Measurements from ENCODE around the gene SOX6. TPM values are rescaled to one million over a fixed set of nuclear protein-coding genes. Genes with fewer than 3 reads are reported as not detected.

Gene SOX6
- total and polyA plus RNA-seq, 2 of the 13 experiments (the other 11 are each of a cell fraction or from before 2014, with no cell fraction given), result 2.6 to 11.2 TPM

GRCh38 chr11:16404781-16405285 lies 48.5 kb upstream of the SOX6 start (continued):
- TF ChIP-seq ZNF333 (CRISPR knock-in tag; IDR thresholded peaks at IDR 0.05; ENCODE audit: borderline replicate concordance), result no peak
- TF ChIP-seq ZNF652 (CRISPR knock-in tag; IDR thresholded peaks at IDR 0.05; ENCODE audit: borderline replicate concordance, low read depth), result no peak
- no peak for TF ChIP-seq ZNF20 (CRISPR knock-in tag; IDR thresholded peaks at IDR 0.05)

GRCh38 chr11:16403851-16404250 lies 47.5 kb upstream of the SOX6 start:
- ATAC-seq (peak; percentile 62; the same call in 1 of the 3 replicates), FAIRE-seq (no peak), DNase-seq (ENCODE audit: low spot score) (peak; percentile 13)
- intact Hi-C loops (cut with micrococcal nuclease; ENCODE audit: unreplicated experiment), result loop anchor here (2.0 to 10.0 kb wide), 3 partner anchors 47 to 287 kb away; partner anchors contain the start of gene SOX6
- H3K9me3 ChIP-seq (ENCODE audit: low read length), result no peaks in the 10 kb centered on the region
- peak overlapping the region; percentile 1; the same call in 1 of the 2 replicates for H3K9ac ChIP-seq (ENCODE audit: insufficient read depth, low read depth, low read length)
- ChIA-PET POLR2A (no interaction called here), CTCF (ENCODE audit: low intra/inter-chr PET ratio, low total read pairs) (no interaction called here)
- H3K4me2 ChIP-seq (ENCODE audit: low read depth, low read length), result peak overlapping the region; percentile 59
- WGBS (ENCODE audit: low lambda C conversion rate), result 0% methylated on average over 1 of the region's 1 CpG
- no peaks in the 10 kb centered on the region for H4K20me1 ChIP-seq (ENCODE audit: insufficient read depth, low read length)
- peak overlapping the region in 2 of 3 experiments; percentile 3 to 4; a peak in 1 of 6 replicates for H3K4me3 ChIP-seq (replicated peaks in 1 of 3; ENCODE audit: insufficient read depth in 1 of 3, low read depth in 2 of 3, low read length in 3 of 3)
- H2AFZ ChIP-seq (ENCODE audit: low read length), result no peak overlapping the region
- H3K4me1 ChIP-seq (ENCODE audit: insufficient read depth, low read length), result peaks cover 68% of the 10 kb centered on the region
- no TSS peak for BruUV-seq (replicated peaks)
- H3K79me2 ChIP-seq (ENCODE audit: insufficient read depth, low read length), result no peaks in the 10 kb centered on the region
- peak overlapping the region; percentile 17 for H3K27ac ChIP-seq (ENCODE audit: extremely low read length, insufficient read depth, low read length)
- H3K27me3 ChIP-seq (ENCODE audit: control insufficient read depth in 1 of 2, insufficient read depth in 2 of 2, low read length in 2 of 2), result no peaks in the 10 kb centered on the region
- in situ Hi-C loops (cut with HindIII; ENCODE audit: extremely low pct_ligation_motif_present, low pct_unique_long_range_greater_than_20kb), result no loop called here
- H3K36me3 ChIP-seq (replicated peaks in 1 of 2; ENCODE audit: control insufficient read depth in 1 of 2, insufficient read depth in 2 of 2, low read length in 2 of 2), result no peaks in the 10 kb centered on the region
- TF ChIP-seq FOXA1 (IDR thresholded peaks at IDR 0.05) (no peak), FOXA1 (CRISPR knock-in tag; IDR thresholded peaks at IDR 0.05) (peak; percentile 65), SAP130 (CRISPR knock-in tag; IDR thresholded peaks at IDR 0.05; ENCODE audit: low read depth) (0 out of 2 replicates have a peak, but pooled peaks have one; percentile 29), SOX5 (CRISPR knock-in tag; IDR thresholded peaks at IDR 0.05; ENCODE audit: borderline replicate concordance) (peak; percentile 61; the same call in 1 of the 2 replicates), TGIF2 (CRISPR knock-in tag; IDR thresholded peaks at IDR 0.05) (no peak), ZNF143 (CRISPR knock-in tag; IDR thresholded peaks at IDR 0.05) (no peak), FOXP1 (IDR thresholded peaks at IDR 0.05) (no peak), FOXP1 (CRISPR knock-in tag; IDR thresholded peaks at IDR 0.05) (peak; percentile 28; the same call in 1 of the 2 replicates), ZNF552 (CRISPR knock-in tag; IDR thresholded peaks at IDR 0.05; ENCODE audit: borderline replicate concordance) (no peak), NR2C2 (CRISPR knock-in tag; IDR thresholded peaks at IDR 0.05; ENCODE audit: borderline replicate concordance) (no peak), HMG20A (CRISPR knock-in tag; IDR thresholded peaks at IDR 0.05; ENCODE audit: borderline replicate concordance) (peak; percentile 37; the same call in 1 of the 2 replicates), FOXP4 (CRISPR knock-in tag; IDR thresholded peaks at IDR 0.05) (0 out of 2 replicates have a peak, but pooled peaks have one; percentile 27), ZNF652 (CRISPR knock-in tag; IDR thresholded peaks at IDR 0.05; ENCODE audit: borderline replicate concordance, low read depth) (peak; percentile 18; the same call in 1 of the 2 replicates), PAXIP1 (CRISPR knock-in tag; conservative IDR thresholded peaks at IDR 0.05) (peak; percentile 79), SOX6 (IDR thresholded peaks at IDR 0.05) (no peak), SOX6 (CRISPR knock-in tag; IDR thresholded peaks at IDR 0.05) (peak; percentile 44; the same call in 1 of the 2 replicates)
